ENCODE data around the gene LAMA3. TPM values are rescaled to one million over a fixed set of nuclear protein-coding genes. Genes with fewer than 3 reads are reported as not detected.

Gene LAMA3
- total RNA-seq, 2 donors from 2014 or later, result 0.07 TPM; not detected in 1

DNA sequence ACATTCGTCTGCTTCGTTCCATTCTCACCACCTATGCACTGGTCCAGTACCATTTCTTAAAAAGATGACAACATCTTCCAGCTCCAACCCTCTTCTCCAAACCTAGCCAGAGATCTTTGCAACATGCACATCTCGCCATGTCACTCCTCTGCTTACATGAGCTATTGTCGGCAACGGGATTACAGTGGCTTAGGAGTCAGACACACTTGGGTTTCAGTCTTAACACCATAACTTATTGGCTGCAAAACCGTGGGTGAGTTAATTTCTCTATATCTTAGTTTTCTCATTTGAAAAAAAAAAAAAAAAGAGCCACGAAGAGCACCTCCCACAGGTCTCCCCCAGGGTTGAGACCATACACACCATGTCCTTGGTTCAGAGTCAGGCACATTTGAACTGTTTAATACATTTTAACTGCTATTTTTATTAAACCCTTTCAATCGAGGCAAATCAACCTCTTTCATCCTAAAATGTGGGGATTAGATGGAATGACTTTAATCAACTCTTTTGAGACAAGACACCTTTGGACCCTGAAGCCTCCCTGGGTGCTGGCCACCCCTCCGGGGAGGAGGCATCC lies 27.4 kb upstream of the LAMA3 start:
- peaks cover 49% of the 10 kb centered on the region for H3K27me3 Mint-ChIP-seq
- peaks cover 3% of the 10 kb centered on the region for H3K36me3 Mint-ChIP-seq (ENCODE audit: low read depth)
- no peak for DNase-seq
- peak overlapping the region; percentile 21 for H3K27ac Mint-ChIP-seq
- no peaks in the 10 kb centered on the region for H3K9me3 ChIP-seq (ENCODE audit: control insufficient read depth, low read length, poor library complexity, severe bottlenecking)
- peaks cover 23% of the 10 kb centered on the region for H3K4me1 Mint-ChIP-seq
- no peak for ATAC-seq
- peak overlapping the region; percentile 81 for H3K4me3 Mint-ChIP-seq

DNA sequence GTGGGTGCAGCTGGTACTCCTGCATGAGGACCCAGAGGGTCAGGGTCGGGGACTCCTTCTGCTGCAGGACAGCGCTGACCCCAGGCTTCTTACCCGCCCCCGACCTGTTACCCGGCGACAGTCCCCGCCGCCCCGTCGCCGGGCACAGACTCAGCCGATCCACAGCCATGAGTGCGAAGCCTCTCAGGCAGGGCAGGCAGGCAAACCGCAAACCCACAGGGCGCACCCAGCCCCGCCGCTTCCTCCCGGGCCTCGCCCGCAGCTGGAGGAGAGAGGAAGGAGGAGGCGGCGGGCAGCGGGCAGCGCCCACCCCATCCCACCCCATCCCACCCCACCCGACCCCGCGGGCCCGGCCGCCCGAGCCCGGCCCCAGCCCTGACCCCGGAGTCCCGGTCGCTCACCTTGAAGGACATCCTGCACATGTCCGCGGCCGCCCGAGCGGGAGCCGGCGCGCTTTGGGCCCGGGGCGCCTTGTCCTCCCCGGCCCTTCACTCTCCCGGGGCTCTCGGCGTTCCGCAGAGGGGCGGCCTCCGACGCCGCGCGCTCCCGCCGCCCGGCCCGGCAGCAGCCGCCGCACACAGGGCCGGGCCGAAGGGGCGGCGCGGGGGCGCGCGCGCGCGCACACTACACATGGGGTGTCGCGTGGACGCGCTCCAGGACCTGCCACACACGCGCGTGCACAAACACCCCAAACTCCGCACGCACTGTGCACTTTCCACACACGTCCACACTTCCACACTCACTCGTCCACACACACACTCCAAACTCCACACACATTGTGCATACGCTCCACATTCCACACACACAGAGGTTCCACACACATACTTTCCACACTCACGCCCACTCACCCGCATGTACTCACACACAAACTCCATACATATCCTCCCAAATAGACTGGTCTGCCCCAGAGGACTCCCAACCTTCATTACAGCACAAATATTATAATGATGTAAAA lies 26.7 kb upstream of the LAMA3 start, which contains the start of gene ANKRD29:
ANKRD29 (minus strand) TSS at position 603 of the 955 bp plus-strand sequence; CDS start at position 422, 181 bp downstream.
- ATAC-seq (peak; percentile 84), DNase-seq (peak; percentile 21 to 34 (median 30))
- peaks cover 3% of the 10 kb centered on the region for H3K36me3 Mint-ChIP-seq (ENCODE audit: low read depth)
- peaks cover 41% of the 10 kb centered on the region for H3K27me3 Mint-ChIP-seq
- peak within 1 kb of the TSS; percentile 21 for H3K27ac Mint-ChIP-seq
- no peaks in the 10 kb centered on the region for H3K9me3 ChIP-seq (ENCODE audit: control insufficient read depth, low read length, poor library complexity, severe bottlenecking)
- peak within 1 kb of the TSS; percentile 99 for H3K4me3 Mint-ChIP-seq
- H3K4me1 Mint-ChIP-seq, result peaks cover 20% of the 10 kb centered on the region

DNA sequence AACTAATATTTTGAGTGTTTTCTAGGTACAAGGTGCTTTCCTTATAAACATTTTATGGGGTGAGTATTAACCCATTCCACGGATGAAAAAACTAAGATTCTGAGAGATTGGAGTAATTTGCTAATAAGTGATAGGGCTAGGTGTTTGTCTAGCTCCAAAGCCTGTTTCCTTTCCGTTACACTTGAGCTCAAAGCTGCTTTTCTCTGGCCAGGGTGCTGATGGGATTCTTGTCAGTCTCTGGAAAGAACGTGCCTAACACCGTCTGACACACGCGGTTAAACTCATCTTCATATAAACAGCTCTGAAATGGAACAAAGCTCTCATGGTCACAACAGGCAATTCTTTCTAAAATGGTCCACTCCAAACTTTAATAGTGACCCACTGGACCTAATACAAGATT lies 24.6 kb upstream of the LAMA3 start:
- H3K4me3 Mint-ChIP-seq, result no peak overlapping the region
- peaks cover 23% of the 10 kb centered on the region for H3K4me1 Mint-ChIP-seq
- DNase-seq (no peak), ATAC-seq (no peak)
- H3K36me3 Mint-ChIP-seq (ENCODE audit: low read depth), result peaks cover 3% of the 10 kb centered on the region
- peaks cover 24% of the 10 kb centered on the region for H3K27me3 Mint-ChIP-seq
- H3K9me3 ChIP-seq (ENCODE audit: control insufficient read depth, low read length, poor library complexity, severe bottlenecking), result no peaks in the 10 kb centered on the region
- no peak overlapping the region for H3K27ac Mint-ChIP-seq

DNA sequence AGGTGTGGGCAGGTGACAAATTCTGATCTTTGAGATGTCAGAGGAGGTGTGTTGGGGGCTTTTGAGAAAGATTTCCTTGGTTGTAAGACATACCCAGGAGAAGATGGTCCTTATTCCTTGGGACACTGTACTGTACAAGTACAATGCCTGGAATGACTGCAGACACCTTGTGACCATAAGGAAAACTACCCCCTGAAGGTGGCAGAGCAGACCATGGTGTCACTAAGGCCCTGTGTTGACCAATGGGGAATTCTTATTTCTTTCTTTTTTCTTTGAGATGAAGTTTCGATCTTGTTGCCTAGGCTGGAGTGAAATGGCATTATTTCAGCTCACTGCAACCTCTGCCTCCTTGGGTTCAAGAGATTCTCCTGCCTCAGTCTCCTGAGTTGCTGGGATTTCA lies 22.1 kb upstream of the LAMA3 start:
- ATAC-seq (no peak), DNase-seq (no peak)
- Mint-ChIP-seq H3K4me3 (no peak overlapping the region), H3K4me1 (peaks cover 17% of the 10 kb centered on the region), H3K27me3 (peaks cover 18% of the 10 kb centered on the region), H3K36me3 (ENCODE audit: low read depth) (peaks cover 3% of the 10 kb centered on the region), H3K27ac (no peak overlapping the region)
- no peaks in the 10 kb centered on the region for H3K9me3 ChIP-seq (ENCODE audit: control insufficient read depth, low read length, poor library complexity, severe bottlenecking)

DNA sequence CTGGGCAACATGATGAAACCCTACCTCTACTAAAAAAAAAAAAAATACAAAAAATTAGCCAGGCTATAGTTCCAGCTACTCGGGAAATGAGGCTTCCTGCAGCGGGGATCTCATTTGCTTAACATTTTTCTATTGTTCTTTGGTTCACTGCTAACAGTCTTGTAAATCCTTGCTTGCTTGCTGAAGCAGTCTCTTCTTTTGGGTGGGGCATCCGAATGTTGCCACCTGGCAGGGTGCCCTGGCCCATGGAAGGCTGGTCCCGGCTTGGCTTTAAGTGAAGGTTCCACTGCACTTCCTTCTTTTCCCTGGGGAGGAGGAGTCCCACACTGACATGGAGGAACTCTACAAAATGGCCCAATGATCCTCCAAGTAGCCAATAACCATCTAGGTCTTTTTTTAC lies 20.5 kb upstream of the LAMA3 start:
- Mint-ChIP-seq H3K27ac (no peak overlapping the region), H3K27me3 (peaks cover 17% of the 10 kb centered on the region), H3K4me3 (no peak overlapping the region), H3K4me1 (peaks cover 8% of the 10 kb centered on the region), H3K36me3 (ENCODE audit: low read depth) (no peaks in the 10 kb centered on the region)
- no peak for DNase-seq
- H3K9me3 ChIP-seq (ENCODE audit: control insufficient read depth, low read length, poor library complexity, severe bottlenecking), result no peaks in the 10 kb centered on the region
- ATAC-seq, result no peak

DNA sequence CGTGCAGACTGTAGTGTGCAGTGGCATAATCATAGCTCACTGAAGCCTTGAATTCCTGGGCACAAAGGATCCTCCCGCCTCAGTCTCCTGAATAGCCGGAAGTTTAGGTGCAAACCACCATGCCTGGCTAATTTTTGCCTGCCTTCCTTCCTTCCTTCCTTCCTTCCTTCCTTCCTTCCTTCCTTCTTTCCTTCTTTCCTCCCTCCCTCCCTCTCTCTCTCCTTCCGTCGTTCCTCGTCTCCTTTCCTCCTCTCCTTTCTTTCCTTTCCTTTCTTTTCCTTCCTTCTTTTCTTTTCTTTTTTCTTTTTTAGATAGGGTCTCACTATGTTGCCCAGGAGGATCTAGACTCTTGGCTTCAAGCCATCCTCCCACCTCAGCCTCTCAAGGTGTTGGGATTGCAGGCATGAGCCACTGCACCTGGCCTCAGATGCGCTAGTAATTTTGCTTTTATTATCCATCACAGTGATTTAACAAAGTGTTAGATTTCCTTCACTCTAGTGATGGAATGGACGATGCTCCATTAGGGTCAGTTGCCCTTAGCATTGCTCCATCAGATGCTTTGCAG lies 20.0 kb upstream of the LAMA3 start:
- Mint-ChIP-seq H3K4me1 (peaks cover 8% of the 10 kb centered on the region), H3K36me3 (ENCODE audit: low read depth) (no peaks in the 10 kb centered on the region), H3K27me3 (peaks cover 17% of the 10 kb centered on the region), H3K4me3 (no peak overlapping the region), H3K27ac (no peak overlapping the region)
- no peak for ATAC-seq
- no peaks in the 10 kb centered on the region for H3K9me3 ChIP-seq (ENCODE audit: control insufficient read depth, low read length, poor library complexity, severe bottlenecking)
- DNase-seq, result no peak

DNA sequence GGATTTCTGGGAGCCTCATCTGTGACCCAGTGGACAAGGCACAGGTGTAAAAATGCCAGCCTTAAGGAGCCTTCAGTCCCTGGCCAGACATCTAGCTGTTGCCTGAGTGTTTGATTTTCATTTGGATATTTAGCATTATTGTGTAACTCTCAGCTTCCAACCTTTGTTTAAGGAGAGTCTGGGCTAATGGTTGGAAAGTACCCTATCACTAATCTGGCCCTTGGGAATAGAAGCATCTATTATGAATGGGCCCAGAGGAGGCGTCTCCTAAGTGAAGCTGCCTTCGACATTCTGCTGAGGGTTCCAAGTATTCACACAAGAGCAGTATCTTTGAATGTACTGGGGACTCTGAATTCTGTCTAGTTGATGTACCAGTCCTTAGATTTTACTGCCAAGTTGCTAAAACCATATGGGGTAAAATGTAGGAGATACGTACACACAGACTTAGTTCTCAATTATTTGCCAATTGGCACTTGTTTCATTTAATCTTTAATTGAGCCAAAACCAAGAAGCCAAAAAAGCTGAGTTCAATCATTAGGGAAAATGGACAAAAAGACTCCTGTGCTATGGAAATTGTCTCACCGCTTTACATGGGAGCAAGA lies 19.3 kb upstream of the LAMA3 start:
- ATAC-seq (no peak), DNase-seq (no peak)
- no peaks in the 10 kb centered on the region for H3K9me3 ChIP-seq (ENCODE audit: control insufficient read depth, low read length, poor library complexity, severe bottlenecking)
- H3K4me1 Mint-ChIP-seq, result peaks cover 8% of the 10 kb centered on the region
- peaks cover 17% of the 10 kb centered on the region for H3K27me3 Mint-ChIP-seq
- H3K27ac Mint-ChIP-seq, result no peak overlapping the region
- no peaks in the 10 kb centered on the region for H3K36me3 Mint-ChIP-seq (ENCODE audit: low read depth)
- H3K4me3 Mint-ChIP-seq, result no peak overlapping the region

DNA sequence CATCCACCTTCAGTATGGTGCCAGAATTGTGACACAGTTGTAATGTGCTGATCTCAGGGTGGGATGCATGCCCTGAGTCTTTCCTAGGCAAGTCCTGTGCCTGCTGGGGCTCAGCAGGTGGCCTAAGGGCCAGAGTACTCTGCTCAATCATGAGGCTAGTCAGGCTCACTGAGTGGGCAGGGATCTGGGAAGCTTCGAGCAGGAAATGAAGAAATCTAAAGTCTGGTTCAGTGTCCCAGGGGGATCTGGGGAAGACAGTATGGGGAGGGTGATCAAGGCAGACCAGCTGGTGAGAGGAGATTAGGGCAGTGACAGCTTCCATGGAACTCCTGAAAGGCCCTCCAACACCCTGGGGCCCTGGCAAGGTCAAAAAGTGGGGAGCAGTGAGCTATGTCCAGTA lies 17.7 kb upstream of the LAMA3 start:
- DNase-seq (no peak), ATAC-seq (no peak)
- Mint-ChIP-seq H3K4me3 (no peak overlapping the region), H3K27ac (no peak overlapping the region), H3K36me3 (ENCODE audit: low read depth) (peaks cover 2% of the 10 kb centered on the region), H3K27me3 (peaks cover 21% of the 10 kb centered on the region), H3K4me1 (peaks cover 3% of the 10 kb centered on the region)
- H3K9me3 ChIP-seq (ENCODE audit: control insufficient read depth, low read length, poor library complexity, severe bottlenecking), result no peaks in the 10 kb centered on the region

DNA sequence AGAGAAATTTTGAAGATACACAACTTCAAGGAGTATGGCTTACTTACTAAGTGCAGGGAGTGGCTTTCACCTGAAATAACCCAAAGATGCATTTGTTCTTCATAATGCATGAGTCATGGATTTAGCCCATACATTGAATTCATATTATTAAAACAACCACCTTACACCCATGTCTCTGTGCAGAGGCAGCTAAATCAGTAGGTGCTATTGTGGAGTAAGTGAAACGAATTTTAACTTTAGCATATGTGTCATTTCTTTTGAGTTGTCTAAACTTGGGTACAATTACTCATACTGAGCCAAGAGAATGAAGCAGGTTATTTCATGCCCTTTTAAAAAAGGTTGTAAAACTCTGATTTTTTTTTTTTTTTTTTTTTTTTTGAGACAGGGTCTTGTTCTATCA lies 15.5 kb upstream of the LAMA3 start:
- DNase-seq (no peak), ATAC-seq (no peak)
- Mint-ChIP-seq H3K36me3 (ENCODE audit: low read depth) (peaks cover 2% of the 10 kb centered on the region), H3K4me1 (peaks cover 3% of the 10 kb centered on the region), H3K27me3 (peaks cover 29% of the 10 kb centered on the region), H3K27ac (no peak overlapping the region), H3K4me3 (no peak overlapping the region)
- no peaks in the 10 kb centered on the region for H3K9me3 ChIP-seq (ENCODE audit: control insufficient read depth, low read length, poor library complexity, severe bottlenecking)

DNA sequence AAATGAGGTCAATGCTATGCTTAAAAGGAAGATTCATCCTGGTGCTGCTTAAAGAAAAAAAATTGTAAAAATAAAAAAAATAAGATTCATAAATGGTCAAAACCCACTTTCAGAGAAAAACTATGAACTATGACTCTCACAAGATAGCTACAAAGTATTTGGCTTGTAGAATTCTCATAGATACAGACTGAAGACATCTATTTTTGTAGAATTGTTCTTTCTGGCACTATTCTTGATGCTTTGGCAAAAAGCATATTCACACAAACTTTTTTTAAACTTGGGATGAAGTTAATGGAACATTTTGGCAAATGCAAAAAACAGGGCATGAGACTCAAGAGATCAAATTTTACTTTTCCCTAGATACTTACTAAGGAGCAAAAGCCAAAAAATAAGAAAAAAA lies 14.0 kb upstream of the LAMA3 start:
- no peak overlapping the region for H3K27ac Mint-ChIP-seq
- no peak for DNase-seq
- no peak overlapping the region for H3K4me3 Mint-ChIP-seq
- no peaks in the 10 kb centered on the region for H3K9me3 ChIP-seq (ENCODE audit: control insufficient read depth, low read length, poor library complexity, severe bottlenecking)
- peaks cover 8% of the 10 kb centered on the region for H3K36me3 Mint-ChIP-seq (ENCODE audit: low read depth)
- no peak for ATAC-seq
- peaks cover 41% of the 10 kb centered on the region for H3K27me3 Mint-ChIP-seq
- H3K4me1 Mint-ChIP-seq, result no peaks in the 10 kb centered on the region

DNA sequence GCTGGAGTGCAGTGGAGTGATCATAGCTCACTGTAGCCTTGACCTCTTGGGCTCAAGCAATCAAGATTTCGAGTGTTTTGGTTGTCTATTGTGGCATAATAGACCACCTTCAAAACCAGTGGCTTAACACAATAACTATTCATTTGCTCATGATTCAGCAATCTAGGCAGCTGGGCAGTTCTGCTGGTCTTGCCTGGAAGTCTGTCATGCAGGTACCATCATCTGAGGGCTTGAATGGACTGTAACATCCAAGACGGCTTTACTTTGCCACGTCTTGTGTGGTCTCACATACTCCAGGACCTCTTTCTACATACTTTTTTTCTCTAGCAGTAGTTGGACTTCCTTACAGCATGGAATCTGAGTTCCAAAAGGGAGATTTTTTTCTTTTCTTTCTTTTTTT lies 13.4 kb upstream of the LAMA3 start:
- no peaks in the 10 kb centered on the region for H3K9me3 ChIP-seq (ENCODE audit: control insufficient read depth, low read length, poor library complexity, severe bottlenecking)
- Mint-ChIP-seq H3K27ac (no peak overlapping the region), H3K27me3 (peaks cover 43% of the 10 kb centered on the region), H3K4me1 (no peaks in the 10 kb centered on the region), H3K36me3 (ENCODE audit: low read depth) (peaks cover 8% of the 10 kb centered on the region), H3K4me3 (no peak overlapping the region)
- DNase-seq (no peak), ATAC-seq (no peak)

DNA sequence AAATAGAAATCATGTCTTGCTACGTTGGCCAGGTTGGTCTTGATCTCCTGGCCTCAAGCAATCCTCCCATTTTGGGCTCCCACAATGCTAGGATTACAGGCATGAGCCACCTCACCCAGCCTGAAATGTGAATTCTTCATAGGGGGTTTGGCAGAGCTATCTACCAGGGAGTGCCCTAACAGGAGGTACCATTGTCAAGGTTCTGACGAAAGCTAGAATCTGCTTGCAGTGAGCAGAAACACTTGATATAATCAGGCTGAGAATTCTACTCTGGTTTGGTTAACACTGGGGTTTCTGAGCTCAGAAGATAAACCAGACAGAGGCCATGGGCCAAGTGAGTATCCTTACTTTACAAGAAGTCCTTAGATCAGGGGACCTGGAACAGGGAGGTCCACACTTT lies 7.2 kb upstream of the LAMA3 start:
- no peak for DNase-seq
- H3K4me1 Mint-ChIP-seq, result no peaks in the 10 kb centered on the region
- peaks cover 6% of the 10 kb centered on the region for H3K36me3 Mint-ChIP-seq (ENCODE audit: low read depth)
- no peak overlapping the region for H3K4me3 Mint-ChIP-seq
- no peaks in the 10 kb centered on the region for H3K9me3 ChIP-seq (ENCODE audit: control insufficient read depth, low read length, poor library complexity, severe bottlenecking)
- H3K27me3 Mint-ChIP-seq, result peaks cover 68% of the 10 kb centered on the region
- ATAC-seq, result no peak
- no peak overlapping the region for H3K27ac Mint-ChIP-seq

DNA sequence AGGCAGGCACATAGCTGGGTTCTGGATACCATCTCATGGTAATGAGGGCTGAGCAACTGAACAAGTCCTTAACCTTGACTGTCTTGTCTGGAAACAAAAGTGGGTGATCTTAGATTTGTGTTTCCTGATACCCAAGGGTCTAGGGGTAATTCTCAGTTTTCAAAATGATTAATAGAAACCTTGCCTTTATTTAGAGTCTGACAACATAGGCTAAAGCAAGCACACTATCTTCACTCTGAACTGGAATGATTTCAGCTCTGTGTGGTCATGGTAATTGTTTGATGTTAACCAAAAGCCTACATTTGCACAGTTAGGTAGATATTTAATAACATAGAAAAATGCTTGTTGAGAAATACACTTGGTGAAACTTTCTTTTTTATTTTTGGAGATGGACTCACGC lies 6.8 kb upstream of the LAMA3 start:
- DNase-seq (no peak), ATAC-seq (no peak)
- H3K9me3 ChIP-seq (ENCODE audit: control insufficient read depth, low read length, poor library complexity, severe bottlenecking), result no peaks in the 10 kb centered on the region
- Mint-ChIP-seq H3K36me3 (ENCODE audit: low read depth) (peaks cover 6% of the 10 kb centered on the region), H3K4me3 (no peak overlapping the region), H3K27ac (no peak overlapping the region), H3K4me1 (no peaks in the 10 kb centered on the region), H3K27me3 (peaks cover 72% of the 10 kb centered on the region)

Data from T-helper 17 cell (primary cell).